Small intestine (tissue), 7 donors: ENCODE measurements around the gene MICB. TPM values are rescaled to one million over a fixed set of nuclear protein-coding genes. Genes with fewer than 3 reads are reported as not detected.

Experiments used
- DNase-seq, 2 donors: peaks; one replicate each; pipeline versions ENCODE4 v3.0.0 to v3.0.0-alpha.2; 2013
- FAIRE-seq: peaks from 2 replicates; lab custom pipeline; 2012; peaks lifted over from hg19 to GRCh38; lab: Jason Lieb, UNC
- H3K27ac ChIP-seq, 3 donors: one replicate each; pipeline ENCODE4 v1.5.1; 2013; ENCODE audit warnings: low read length in 2 of 3, mild to moderate bottlenecking in 2 of 3, control low read depth in 1 of 3, inconsistent platforms in 1 of 3, low read depth in 1 of 3, moderate library complexity in 1 of 3
- H3K27me3 ChIP-seq, 3 donors: one replicate each; pipeline ENCODE4 v1.6.1; 2013; ENCODE audit warnings: low read length in 3 of 3, inconsistent platforms in 1 of 3; ENCODE audit not compliant: control insufficient read depth in 3 of 3, insufficient read depth in 3 of 3
- H3K36me3 ChIP-seq, 3 donors: one replicate each; pipeline ENCODE4 v1.6.1; 2013; ENCODE audit warnings: low read length in 3 of 3, inconsistent platforms in 1 of 3, low read depth in 1 of 3, mild to moderate bottlenecking in 1 of 3, moderate library complexity in 1 of 3; ENCODE audit not compliant: control insufficient read depth in 3 of 3, insufficient read depth in 2 of 3
- H3K4me1 ChIP-seq, 3 donors: one replicate each; pipeline ENCODE4 v1.6.1; 2013; ENCODE audit warnings: low read length in 2 of 3, inconsistent platforms in 1 of 3, low read depth in 1 of 3, mild to moderate bottlenecking in 1 of 3, moderate library complexity in 1 of 3; ENCODE audit not compliant: control insufficient read depth in 3 of 3, insufficient read depth in 2 of 3
- H3K4me3 ChIP-seq, 3 donors: one replicate each; pipeline ENCODE4 v1.5.1; 2013; ENCODE audit warnings: low read length in 3 of 3, control low read depth in 1 of 3, inconsistent platforms in 1 of 3, low read depth in 1 of 3, mild to moderate bottlenecking in 1 of 3, moderate library complexity in 1 of 3
- H3K9me3 ChIP-seq, 2 donors: one replicate each; pipeline ENCODE4 v1.6.1; 2013; ENCODE audit warnings: low read depth in 1 of 2, low read length in 1 of 2; ENCODE audit not compliant: control insufficient read depth in 2 of 2, insufficient read depth in 1 of 2
- WGBS, 3 donors: extraction: QIAGEN DNeasy Blood & Tissue Kit; methylation state at CpG; one replicate each; pipeline ENCODE4 v1.1.7; 2013; 5-methylcytosine and 5-hydroxymethylcytosine counted together
- polyA plus RNA-seq, 4 donors: library from polyadenylated mRNA; stranded (reverse) in 3 of 4; unstranded in 1 of 4; fragments of 200-250 nt in 3 of 4; fragments of 120-200 nt in 1 of 4; gene quantifications; one replicate each; pipeline versions ENCODE4 v1.2.1 to v1.2.3, GENCODE V29; 2013
- donor health status: healthy with polysubstance abuse.
- donor health status: control.
- donor health status: control.
- donor health status: Bipolar disorder and iron deficiency.
- donor health status: healthy.

MICB gene
- polyA plus RNA-seq, 4 donors, result 0.69 to 6.1 (median 2.0) TPM

- 66 to 85% (median 74%) methylated on average over 3 of the region's 3 CpGs for WGBS, 3 donors
- Histone ChIP-seq H3K36me3 (peaks cover 4 to 64% (median 9%) of the 10 kb centered on the region in 3 donors), H3K4me1 (peaks cover 0 to 5% (median 0%) of the 10 kb centered on the region in 3 donors), H3K4me3 (no peak overlapping the region), H3K9me3 (no peaks in the 10 kb centered on the region), H3K27me3 (no peaks in the 10 kb centered on the region), H3K27ac (no peak overlapping the region)
- DNase-seq (no peak), FAIRE-seq (no peak)
Measured at GRCh38 chr6:31556307-31556706, 58.4 kb downstream of the MICB start.

- DNase-seq (no peak), FAIRE-seq (no peak)
Measured at GRCh38 chr6:31557443-31558317, 59.7 kb downstream of the MICB start.

GRCh38 chr6:31558318-31558625, 60.3 kb downstream of the MICB start:
- no peak overlapping the region for H3K27ac ChIP-seq
- DNase-seq (no peak), FAIRE-seq (no peak)
- no peaks in the 10 kb centered on the region for H3K9me3 ChIP-seq
- H3K4me1 ChIP-seq, result peaks cover 0 to 5% (median 0%) of the 10 kb centered on the region in 3 donors
- peaks cover 4 to 53% (median 9%) of the 10 kb centered on the region in 3 donors for H3K36me3 ChIP-seq
- no peak overlapping the region for H3K4me3 ChIP-seq
- 82 to 96% (median 91%) methylated on average over 8 of the region's 8 CpGs for WGBS, 3 donors
- no peaks in the 10 kb centered on the region for H3K27me3 ChIP-seq

More at GRCh38 chr6:31557443-31558317, 59.7 kb downstream of the MICB start:
- no peaks in the 10 kb centered on the region for H3K27me3 ChIP-seq
- peaks cover 4 to 57% (median 9%) of the 10 kb centered on the region in 3 donors for H3K36me3 ChIP-seq
- H3K4me1 ChIP-seq, result peaks cover 0 to 5% (median 0%) of the 10 kb centered on the region in 3 donors
- H3K9me3 ChIP-seq, result no peaks in the 10 kb centered on the region
- WGBS, 3 donors, result 74 to 85% (median 83%) methylated on average over 23 to 24 of the region's 24 CpGs
- no peak overlapping the region for H3K27ac ChIP-seq
- no peak overlapping the region for H3K4me3 ChIP-seq

GRCh38 chr6:31558631-31559500, 60.9 kb downstream of the MICB start:
- peak overlapping the region in 1 of 3 donors; percentile 52 for H3K27ac ChIP-seq
- 62 to 83% (median 68%) methylated on average over 13 to 14 of the region's 14 CpGs for WGBS, 3 donors
- H3K9me3 ChIP-seq, result no peaks in the 10 kb centered on the region
- H3K4me1 ChIP-seq, result peaks cover 0 to 5% (median 0%) of the 10 kb centered on the region in 3 donors
- peaks cover 4 to 50% (median 9%) of the 10 kb centered on the region in 3 donors for H3K36me3 ChIP-seq
- no peaks in the 10 kb centered on the region for H3K27me3 ChIP-seq
- no peak overlapping the region for H3K4me3 ChIP-seq
- FAIRE-seq, result no peak
- no peak for DNase-seq

GRCh38 chr6:31559606-31559957, 61.6 kb downstream of the MICB start:
- peak overlapping the region in 2 of 3 donors; percentile 28 to 52 for H3K27ac ChIP-seq
- H3K36me3 ChIP-seq, result peaks cover 4 to 46% (median 9%) of the 10 kb centered on the region in 3 donors
- 63 to 68% (median 64%) methylated on average over 4 of the region's 4 CpGs for WGBS, 3 donors
- DNase-seq (no peak), FAIRE-seq (no peak)
- no peak overlapping the region for H3K4me3 ChIP-seq
- H3K4me1 ChIP-seq, result peaks cover 0 to 5% (median 0%) of the 10 kb centered on the region in 3 donors
- H3K9me3 ChIP-seq, result no peaks in the 10 kb centered on the region
- H3K27me3 ChIP-seq, result no peaks in the 10 kb centered on the region

DNA sequence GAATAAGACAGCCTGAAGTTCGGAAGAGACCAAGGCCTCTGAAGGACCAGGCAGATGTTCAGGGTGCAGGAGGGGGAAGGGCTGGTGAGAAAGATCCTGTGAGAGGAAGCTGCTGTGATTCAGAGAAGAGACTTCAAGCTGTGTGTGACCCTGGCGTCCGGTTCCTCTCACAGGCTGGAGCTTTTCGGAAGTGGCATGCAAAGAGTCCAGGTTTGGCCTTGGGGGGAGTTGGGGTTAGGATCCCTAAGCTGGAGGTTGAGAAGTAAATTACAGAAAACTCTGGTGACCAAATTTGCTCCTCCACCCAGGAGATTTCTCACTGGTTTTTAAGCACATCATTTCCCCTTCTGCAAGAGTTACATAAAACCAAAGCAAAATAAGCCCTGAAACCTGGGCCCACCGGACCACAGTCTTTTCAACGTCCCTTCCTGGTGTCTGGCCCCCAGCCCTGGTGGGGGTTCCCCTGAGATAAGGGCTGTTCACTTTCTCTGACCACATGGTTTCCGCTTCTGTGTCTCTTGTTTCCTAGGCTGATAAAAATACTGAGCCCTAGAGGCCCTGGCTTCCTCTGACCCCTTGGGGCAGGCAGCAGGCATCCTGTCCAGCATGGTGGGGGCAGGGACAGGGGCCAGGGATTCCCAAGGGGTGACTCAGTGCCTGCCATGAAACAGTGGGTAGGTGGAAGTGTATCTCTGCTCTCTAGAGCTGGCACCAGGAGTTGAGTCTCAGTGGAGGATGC, 62.2 kb downstream of the MICB start:
- FAIRE-seq, result no peak

DNA sequence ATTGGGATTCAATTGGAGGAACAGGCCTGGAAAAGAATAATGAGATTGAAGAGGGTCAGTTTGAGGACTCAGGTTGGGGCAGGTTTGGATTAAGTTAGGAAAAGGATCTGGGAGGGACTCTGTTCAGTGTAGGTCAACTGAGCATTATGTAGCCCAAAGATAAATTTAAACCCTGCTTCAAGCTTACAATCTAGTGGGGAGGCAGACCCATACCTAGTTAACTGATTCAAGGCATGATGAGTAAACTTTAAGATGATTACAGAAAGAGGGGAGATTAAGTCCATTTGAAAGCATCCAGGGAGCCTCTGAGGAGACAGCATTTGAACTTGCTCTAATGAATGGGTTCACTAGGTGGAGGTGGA, 62.7 kb downstream of the MICB start:
- H3K4me3 ChIP-seq, result no peak overlapping the region
- peak overlapping the region in 1 of 3 donors; percentile 52 for H3K27ac ChIP-seq
- no peak for FAIRE-seq
- no peaks in the 10 kb centered on the region for H3K9me3 ChIP-seq
- no peak for DNase-seq
- H3K27me3 ChIP-seq, result no peaks in the 10 kb centered on the region
- peaks cover 4 to 46% (median 9%) of the 10 kb centered on the region in 3 donors for H3K36me3 ChIP-seq
- peaks cover 0 to 5% (median 0%) of the 10 kb centered on the region in 3 donors for H3K4me1 ChIP-seq

More for the DNA sequence above, 62.2 kb downstream of the MICB start:
- Histone ChIP-seq H3K4me3 (no peak overlapping the region), H3K36me3 (peaks cover 4 to 46% (median 9%) of the 10 kb centered on the region in 3 donors), H3K9me3 (no peaks in the 10 kb centered on the region), H3K27ac (peak overlapping the region in 2 of 3 donors; percentile 28 to 52), H3K4me1 (peaks cover 0 to 5% (median 0%) of the 10 kb centered on the region in 3 donors), H3K27me3 (no peaks in the 10 kb centered on the region)
- 52 to 84% (median 68%) methylated on average over 7 of the region's 7 CpGs for WGBS, 3 donors
- peak in 1 of 2 donors; percentile 30 for DNase-seq
